IMR-90 (cell line): ENCODE data around the gene KDM3B.

Experiments
- CEBPB ChIP-seq: IDR thresholded peaks from 2 replicates; pipeline ENCODE4 v1.6.1; 2012; ENCODE audit warnings: low read depth, low read length, improper control_type of control experiment
- CTCF ChIP-seq: conservative IDR thresholded peaks from 2 replicates; pipeline ENCODE4 v1.5.1; 2012; ENCODE audit warnings: mild to moderate bottlenecking, low read depth, low read length, improper control_type of control experiment
- FOS ChIP-seq: fragments of 150-350 bp; IDR thresholded peaks from 2 replicates; pipeline ENCODE4 v1.6.1; 2016; ENCODE audit warnings: low read depth, low read length
- POLR2A ChIP-seq: IDR thresholded peaks from 2 replicates; pipeline ENCODE4 v1.6.1; 2012; ENCODE audit warnings: mild to moderate bottlenecking, low read depth, low read length
- SMC3 ChIP-seq: fragments of 150-350 bp; IDR thresholded peaks from 2 replicates; pipeline ENCODE4 v1.6.1; 2016; ENCODE audit warnings: low read depth, mild to moderate bottlenecking, antibody characterized with exemption, low read length, moderate library complexity

GRCh38 chr5:138452720-138453119, 100.2 kb downstream of the KDM3B start:
- TF ChIP-seq CTCF (no peak), FOS (no peak), POLR2A (no peak), SMC3 (no peak), CEBPB (no peak)
